Right atrium auricular region (tissue), 2 donors: Measurements from ENCODE around the gene R3HDM1. TPM values are rescaled to one million over a fixed set of nuclear protein-coding genes. Genes with fewer than 3 reads are reported as not detected.
"Not testable (repeated sequence)": the region's sequence is repeated elsewhere in the genome, so short reads cannot be mapped to it uniquely, and the experiment has no call there.

Experiments used
- DNase-seq: peaks from one replicate; pipeline ENCODE4 v3.0.0-alpha.2; 2019; ENCODE audit warnings: low spot score
- H3K27ac ChIP-seq, 2 donors: fragments of 200-600 bp; sonication (generic); 1 replicate in 1 of 2; 2 replicates in 1 of 2; pipeline ENCODE4 v1.5.1; 2016 to 2019
- H3K27me3 ChIP-seq, 2 donors: fragments of 200-600 bp; sonication (generic); one replicate each; pipeline versions ENCODE4 v1.5.1 to v1.6.0; 2017 to 2019
- H3K36me3 ChIP-seq: fragments of 200-600 bp; sonication (generic); one replicate; pipeline ENCODE4 v1.5.1; 2016
- H3K4me1 ChIP-seq, 2 donors: fragments of 200-600 bp; sonication (generic); one replicate each; pipeline versions ENCODE4 v1.5.1 to v1.6.0; 2017 to 2019
- H3K4me3 ChIP-seq, 2 donors: fragments of 200-600 bp; sonication (generic); 1 replicate in 1 of 2; 2 replicates in 1 of 2; pipeline ENCODE4 v1.5.1; 2017 to 2019; ENCODE audit warnings: mild to moderate bottlenecking in 1 of 2, moderate library complexity in 1 of 2
- H3K9me3 ChIP-seq, 2 donors: fragments of 200-600 bp; sonication (generic); one replicate each; pipeline ENCODE4 v1.5.1; 2019
- CTCF ChIP-seq, 2 donors: fragments of 200-600 bp; sonication (generic); IDR thresholded peaks; one replicate each; pipeline ENCODE4 v1.5.1; 2019; ENCODE audit warnings: antibody characterized with exemption in 2 of 2
- total RNA-seq, 2 donors: library from RNA; depleted of rRNA; stranded (reverse); fragments of >200 nt; gene quantifications; one replicate each; pipeline ENCODE4 v1.1.0, GENCODE V29; 2016

The R3HDM1 gene
- total RNA-seq, 2 donors from 2014 or later: 12.1 to 14.3 TPM

GRCh38 chr2:135617501-135618015, 86.3 kb downstream of the R3HDM1 start:
- Histone ChIP-seq H3K4me1 (no peaks in the 10 kb centered on the region), H3K36me3 (peaks cover 5% of the 10 kb centered on the region), H3K27ac (no peak overlapping the region), H3K27me3 (no peaks in the 10 kb centered on the region), H3K4me3 (no peak overlapping the region), H3K9me3 (no peaks in the 10 kb centered on the region)
- no peak for TF ChIP-seq CTCF (IDR thresholded peaks at IDR 0.05)
- no peak for DNase-seq

- Histone ChIP-seq H3K4me1 (no peaks in the 10 kb centered on the region), H3K4me3 (no peak overlapping the region), H3K9me3 (no peaks in the 10 kb centered on the region), H3K36me3 (peaks cover 5% of the 10 kb centered on the region), H3K27ac (no peak overlapping the region), H3K27me3 (no peaks in the 10 kb centered on the region)
- no peak for DNase-seq
- no peak for TF ChIP-seq CTCF (IDR thresholded peaks at IDR 0.05)
Observed at GRCh38 chr2:135620198-135620597, 88.9 kb downstream of the R3HDM1 start.

- H3K27me3 ChIP-seq: no peaks in the 10 kb centered on the region
- H3K9me3 ChIP-seq: no peaks in the 10 kb centered on the region
- no peak for DNase-seq
- H3K36me3 ChIP-seq: peaks cover 6% of the 10 kb centered on the region
- no peak overlapping the region for H3K27ac ChIP-seq
- no peak overlapping the region for H3K4me3 ChIP-seq
- TF ChIP-seq CTCF (IDR thresholded peaks at IDR 0.05): no peak
- H3K4me1 ChIP-seq: no peaks in the 10 kb centered on the region
Observed at GRCh38 chr2:135629520-135629919, 98.2 kb downstream of the R3HDM1 start.

GRCh38 chr2:135630034-135630433, 98.8 kb downstream of the R3HDM1 start:
- H3K36me3 ChIP-seq, H3K27me3 ChIP-seq, H3K27ac ChIP-seq, H3K4me3 ChIP-seq, H3K4me1 ChIP-seq, DNase-seq, H3K9me3 ChIP-seq: not testable (repeated sequence)

- Histone ChIP-seq H3K4me1 (no peaks in the 10 kb centered on the region), H3K27ac (no peak overlapping the region), H3K9me3 (no peaks in the 10 kb centered on the region), H3K4me3 (no peak overlapping the region), H3K36me3 (peaks cover 7% of the 10 kb centered on the region), H3K27me3 (no peaks in the 10 kb centered on the region)
- TF ChIP-seq CTCF (IDR thresholded peaks at IDR 0.05): no peak
- no peak for DNase-seq
Observed at GRCh38 chr2:135630488-135630887, 99.2 kb downstream of the R3HDM1 start.

GRCh38 chr2:135633582-135633981, 102.3 kb downstream of the R3HDM1 start:
- Histone ChIP-seq H3K27me3 (no peaks in the 10 kb centered on the region), H3K36me3 (peaks cover 16% of the 10 kb centered on the region), H3K9me3 (no peaks in the 10 kb centered on the region), H3K27ac (no peak overlapping the region), H3K4me3 (no peak overlapping the region), H3K4me1 (no peaks in the 10 kb centered on the region)
- no peak for DNase-seq
- no peak for TF ChIP-seq CTCF (IDR thresholded peaks at IDR 0.05)
